Uterus (tissue), 4 donors: ENCODE data around the gene LRCH2. TPM values are rescaled to one million over a fixed set of nuclear protein-coding genes. Genes with fewer than 3 reads are reported as not detected.

Experiments used
- DNase-seq, 2 donors: peaks; one replicate each; pipeline ENCODE4 v3.0.0-alpha.2; 2019 to 2020
- H3K27ac ChIP-seq, 2 donors: fragments of 200-600 bp; sonication (generic); 1 replicate in 1 of 2; 2 replicates in 1 of 2; pipeline ENCODE4 v1.5.1; 2016 to 2018
- H3K27me3 ChIP-seq, 2 donors: fragments of 200-600 bp; sonication (generic); one replicate each; pipeline ENCODE4 v1.5.1; 2018 to 2019; ENCODE audit warnings: control low read depth in 1 of 2
- H3K36me3 ChIP-seq, 2 donors: fragments of 200-600 bp; sonication (generic); one replicate each; pipeline ENCODE4 v1.5.1; 2019; ENCODE audit warnings: control low read depth in 1 of 2
- H3K4me1 ChIP-seq, 2 donors: fragments of 200-600 bp; sonication (generic); one replicate each; pipeline ENCODE4 v1.5.1; 2018 to 2019; ENCODE audit warnings: control low read depth in 1 of 2
- H3K4me3 ChIP-seq, 2 donors: fragments of 200-600 bp; sonication (generic); 1 replicate in 1 of 2; 2 replicates in 1 of 2; pipeline ENCODE4 v1.5.1; 2018 to 2019; ENCODE audit warnings: mild to moderate bottlenecking in 1 of 2
- H3K9me3 ChIP-seq, 2 donors: fragments of 200-600 bp; sonication (generic); one replicate each; pipeline ENCODE4 v1.5.1; 2019; ENCODE audit warnings: control low read depth in 1 of 2
- POLR2A ChIP-seq, 2 donors: fragments of 450-650 bp; IDR thresholded peaks; one replicate each; pipeline ENCODE4 v1.6.1; 2016; ENCODE audit warnings: antibody characterized with exemption in 2 of 2, mild to moderate bottlenecking in 1 of 2, moderate library complexity in 1 of 2
- intact Hi-C: fragments of 100-400 bp; cut with DNase I; formaldehyde crosslinking; loops from one replicate; pipeline ENCODE4 v1.15.1; 2023; ENCODE audit warnings: low total_unique reads
- total RNA-seq, 4 donors: library from RNA; depleted of rRNA in 3 of 4; stranded (reverse); fragments of >200 nt in 3 of 4; gene quantifications; one replicate each; pipeline versions ENCODE4 v1.1.0 to v1.2.4, GENCODE V29; 2014 to 2023
- TF ChIP-seq, protein P1 (sequence below), 4 experiments: fragments of 200-600 bp in 2 of 4; fragments of 450-650 bp in 2 of 4; sonication (generic) in 2 of 4; IDR thresholded peaks; one replicate each; pipeline ENCODE4 v1.5.1; 2016 to 2019; ENCODE audit warnings: antibody characterized with exemption in 4 of 4, mild to moderate bottlenecking in 2 of 4, moderate library complexity in 1 of 4
- donor health status: DM: yes; HTN: yes; CAD: no.

LRCH2 gene
- total RNA-seq, 4 donors from 2014 or later, result 3.3 to 23.3 (median 15.9) TPM

DNA sequence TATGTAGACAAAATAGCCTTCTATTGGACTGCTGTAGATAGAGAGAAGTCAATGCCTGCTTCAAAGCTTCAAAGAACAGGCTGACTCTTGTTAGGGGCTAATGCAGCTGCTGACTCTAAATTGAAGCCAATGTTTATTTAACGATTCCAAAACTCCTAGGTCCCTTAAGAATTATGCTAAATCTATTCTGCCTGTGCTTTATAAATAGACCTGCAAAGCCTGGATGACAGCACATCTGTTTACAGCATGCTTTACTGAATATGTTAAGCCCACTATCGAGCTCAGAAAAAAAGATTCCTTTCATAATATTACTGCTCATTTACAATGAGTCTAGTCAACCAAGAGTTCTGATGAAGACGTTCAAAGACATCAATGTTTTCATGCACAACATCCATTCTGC, 99.5 kb downstream of the LRCH2 start:
- no peak for DNase-seq
- TF ChIP-seq, protein P1, sequence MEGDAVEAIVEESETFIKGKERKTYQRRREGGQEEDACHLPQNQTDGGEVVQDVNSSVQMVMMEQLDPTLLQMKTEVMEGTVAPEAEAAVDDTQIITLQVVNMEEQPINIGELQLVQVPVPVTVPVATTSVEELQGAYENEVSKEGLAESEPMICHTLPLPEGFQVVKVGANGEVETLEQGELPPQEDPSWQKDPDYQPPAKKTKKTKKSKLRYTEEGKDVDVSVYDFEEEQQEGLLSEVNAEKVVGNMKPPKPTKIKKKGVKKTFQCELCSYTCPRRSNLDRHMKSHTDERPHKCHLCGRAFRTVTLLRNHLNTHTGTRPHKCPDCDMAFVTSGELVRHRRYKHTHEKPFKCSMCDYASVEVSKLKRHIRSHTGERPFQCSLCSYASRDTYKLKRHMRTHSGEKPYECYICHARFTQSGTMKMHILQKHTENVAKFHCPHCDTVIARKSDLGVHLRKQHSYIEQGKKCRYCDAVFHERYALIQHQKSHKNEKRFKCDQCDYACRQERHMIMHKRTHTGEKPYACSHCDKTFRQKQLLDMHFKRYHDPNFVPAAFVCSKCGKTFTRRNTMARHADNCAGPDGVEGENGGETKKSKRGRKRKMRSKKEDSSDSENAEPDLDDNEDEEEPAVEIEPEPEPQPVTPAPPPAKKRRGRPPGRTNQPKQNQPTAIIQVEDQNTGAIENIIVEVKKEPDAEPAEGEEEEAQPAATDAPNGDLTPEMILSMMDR (IDR thresholded peaks at IDR 0.05), result no peak
- TF ChIP-seq POLR2A (IDR thresholded peaks at IDR 0.05), result no peak
- Histone ChIP-seq H3K27me3 (no peaks in the 10 kb centered on the region), H3K4me3 (no peak overlapping the region), H3K4me1 (no peaks in the 10 kb centered on the region), H3K9me3 (no peaks in the 10 kb centered on the region), H3K36me3 (no peaks in the 10 kb centered on the region), H3K27ac (no peak overlapping the region)
- intact Hi-C loops, result no loop called here

- H3K4me1 ChIP-seq, result no peaks in the 10 kb centered on the region
- H3K4me3 ChIP-seq, result no peak overlapping the region
- H3K36me3 ChIP-seq, result no peaks in the 10 kb centered on the region
- no peak for DNase-seq
- no peak overlapping the region for H3K27ac ChIP-seq
- intact Hi-C loops, result no loop called here
- TF ChIP-seq, protein P1 (IDR thresholded peaks at IDR 0.05), result no peak
- no peak for TF ChIP-seq POLR2A (IDR thresholded peaks at IDR 0.05)
- no peaks in the 10 kb centered on the region for H3K27me3 ChIP-seq
- H3K9me3 ChIP-seq, result no peaks in the 10 kb centered on the region
These were observed 121.5 kb downstream of the LRCH2 start for GRCh38 chrX:115112411-115112810.

- no peak for DNase-seq
- Histone ChIP-seq H3K4me1 (no peaks in the 10 kb centered on the region), H3K9me3 (no peaks in the 10 kb centered on the region), H3K27me3 (no peaks in the 10 kb centered on the region), H3K27ac (no peak overlapping the region), H3K4me3 (no peak overlapping the region), H3K36me3 (no peaks in the 10 kb centered on the region)
- TF ChIP-seq POLR2A (IDR thresholded peaks at IDR 0.05), result no peak
- TF ChIP-seq, protein P1 (IDR thresholded peaks at IDR 0.05), result no peak
- intact Hi-C loops, result no loop called here
These were observed 135.0 kb downstream of the LRCH2 start for GRCh38 chrX:115098897-115099296.

- H3K27ac ChIP-seq, result no peak overlapping the region
- H3K9me3 ChIP-seq, result no peaks in the 10 kb centered on the region
- intact Hi-C loops, result no loop called here
- H3K4me3 ChIP-seq, result no peak overlapping the region
- no peaks in the 10 kb centered on the region for H3K36me3 ChIP-seq
- DNase-seq, result no peak
- H3K4me1 ChIP-seq, result no peaks in the 10 kb centered on the region
- TF ChIP-seq, protein P1 (IDR thresholded peaks at IDR 0.05), result no peak
- TF ChIP-seq POLR2A (IDR thresholded peaks at IDR 0.05), result no peak
- no peaks in the 10 kb centered on the region for H3K27me3 ChIP-seq
These were observed 140.7 kb downstream of the LRCH2 start for GRCh38 chrX:115093191-115093590.

DNA sequence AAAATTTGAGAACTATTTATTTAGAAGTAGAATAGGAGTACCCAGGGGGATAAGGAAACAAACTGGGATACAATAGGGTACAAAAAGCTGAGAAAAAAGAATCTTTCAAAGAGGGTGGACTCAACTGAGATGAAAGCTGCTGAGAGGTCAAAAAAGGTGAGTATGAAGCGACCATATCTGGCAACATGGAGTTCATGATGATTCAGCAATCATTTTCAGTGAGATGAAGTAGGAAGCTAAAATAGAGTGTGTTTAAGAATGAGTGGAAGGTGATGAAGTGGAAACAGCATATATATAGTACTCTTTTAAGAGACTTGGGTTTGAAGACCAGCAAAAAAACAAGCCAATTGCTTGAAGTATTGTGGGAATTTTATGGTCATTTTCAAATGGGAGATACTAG, 144.5 kb downstream of the LRCH2 start:
- Histone ChIP-seq H3K4me3 (no peak overlapping the region), H3K9me3 (no peaks in the 10 kb centered on the region), H3K36me3 (no peaks in the 10 kb centered on the region), H3K27ac (no peak overlapping the region), H3K4me1 (no peaks in the 10 kb centered on the region), H3K27me3 (no peaks in the 10 kb centered on the region)
- intact Hi-C loops, result no loop called here
- TF ChIP-seq, protein P1 (IDR thresholded peaks at IDR 0.05), result no peak
- no peak for TF ChIP-seq POLR2A (IDR thresholded peaks at IDR 0.05)
- no peak for DNase-seq
